ENCODE measurements around the gene LFNG. TPM values are rescaled to one million over a fixed set of nuclear protein-coding genes. Genes with fewer than 3 reads are reported as not detected.

The LFNG gene
- total and polyA plus RNA-seq, 2 of the 13 experiments (the other 11 are each of a cell fraction or from before 2014, with no cell fraction given) = 0.44 to 1.5 TPM

DNA sequence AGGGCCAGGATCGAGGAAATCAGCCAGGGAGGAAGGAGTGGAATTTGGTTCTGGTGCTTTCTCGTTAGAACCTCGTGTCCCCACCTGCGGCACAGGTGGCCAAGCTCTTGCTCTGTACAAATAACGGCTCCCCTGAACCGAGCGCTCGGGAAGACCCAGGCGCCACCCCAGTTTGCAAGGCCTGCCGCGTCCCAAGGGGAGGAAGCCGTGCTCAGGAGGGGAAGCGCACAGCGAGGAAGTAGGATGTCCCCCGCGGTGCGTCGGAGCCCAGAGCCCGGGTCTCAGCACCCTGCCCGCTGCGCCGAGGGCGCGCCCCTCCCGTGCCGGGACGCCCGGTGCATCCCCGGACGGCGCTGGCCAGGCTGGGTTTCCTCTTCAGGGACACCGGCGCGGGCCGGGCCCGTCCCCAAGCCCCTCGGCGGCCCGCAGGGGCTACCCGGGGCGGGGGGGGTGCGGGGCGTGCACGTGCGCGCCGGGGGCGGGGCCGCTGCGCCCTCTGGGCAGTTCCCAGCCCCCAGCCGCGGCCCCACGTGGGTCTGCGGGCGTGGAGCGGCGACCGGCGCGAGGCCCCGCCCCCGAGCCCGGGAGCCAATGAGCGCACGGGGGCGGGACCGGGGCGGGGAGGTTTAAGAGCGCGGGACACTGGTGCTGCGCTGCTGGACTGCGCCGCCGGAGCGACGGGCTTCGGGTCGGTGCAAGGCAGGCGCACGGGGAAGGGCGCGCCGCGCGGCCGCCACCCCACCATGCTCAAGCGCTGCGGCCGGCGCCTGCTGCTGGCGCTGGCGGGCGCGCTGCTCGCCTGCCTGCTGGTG, at the start of gene LFNG (continued):
- TF ChIP-seq, protein P1, sequence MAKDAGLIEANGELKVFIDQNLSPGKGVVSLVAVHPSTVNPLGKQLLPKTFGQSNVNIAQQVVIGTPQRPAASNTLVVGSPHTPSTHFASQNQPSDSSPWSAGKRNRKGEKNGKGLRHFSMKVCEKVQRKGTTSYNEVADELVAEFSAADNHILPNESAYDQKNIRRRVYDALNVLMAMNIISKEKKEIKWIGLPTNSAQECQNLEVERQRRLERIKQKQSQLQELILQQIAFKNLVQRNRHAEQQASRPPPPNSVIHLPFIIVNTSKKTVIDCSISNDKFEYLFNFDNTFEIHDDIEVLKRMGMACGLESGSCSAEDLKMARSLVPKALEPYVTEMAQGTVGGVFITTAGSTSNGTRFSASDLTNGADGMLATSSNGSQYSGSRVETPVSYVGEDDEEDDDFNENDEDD (CRISPR knock-in tag; IDR thresholded peaks at IDR 0.05; ENCODE audit: borderline replicate concordance) = peak; percentile 88; the same call in 1 of the 2 replicates
- TF ChIP-seq GABPB1 (CRISPR knock-in tag; IDR thresholded peaks at IDR 0.05) = peak; percentile 31; the same call in 1 of the 2 replicates
- TF ChIP-seq, protein P2, sequence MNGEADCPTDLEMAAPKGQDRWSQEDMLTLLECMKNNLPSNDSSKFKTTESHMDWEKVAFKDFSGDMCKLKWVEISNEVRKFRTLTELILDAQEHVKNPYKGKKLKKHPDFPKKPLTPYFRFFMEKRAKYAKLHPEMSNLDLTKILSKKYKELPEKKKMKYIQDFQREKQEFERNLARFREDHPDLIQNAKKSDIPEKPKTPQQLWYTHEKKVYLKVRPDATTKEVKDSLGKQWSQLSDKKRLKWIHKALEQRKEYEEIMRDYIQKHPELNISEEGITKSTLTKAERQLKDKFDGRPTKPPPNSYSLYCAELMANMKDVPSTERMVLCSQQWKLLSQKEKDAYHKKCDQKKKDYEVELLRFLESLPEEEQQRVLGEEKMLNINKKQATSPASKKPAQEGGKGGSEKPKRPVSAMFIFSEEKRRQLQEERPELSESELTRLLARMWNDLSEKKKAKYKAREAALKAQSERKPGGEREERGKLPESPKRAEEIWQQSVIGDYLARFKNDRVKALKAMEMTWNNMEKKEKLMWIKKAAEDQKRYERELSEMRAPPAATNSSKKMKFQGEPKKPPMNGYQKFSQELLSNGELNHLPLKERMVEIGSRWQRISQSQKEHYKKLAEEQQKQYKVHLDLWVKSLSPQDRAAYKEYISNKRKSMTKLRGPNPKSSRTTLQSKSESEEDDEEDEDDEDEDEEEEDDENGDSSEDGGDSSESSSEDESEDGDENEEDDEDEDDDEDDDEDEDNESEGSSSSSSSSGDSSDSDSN (CRISPR knock-in tag; IDR thresholded peaks at IDR 0.05) = peak; percentile 58; the same call in 1 of the 2 replicates
- peak; percentile 79 for TF ChIP-seq SAP130 (CRISPR knock-in tag; IDR thresholded peaks at IDR 0.05; ENCODE audit: low read depth)
- peak; percentile 57 for TF ChIP-seq SP5 (CRISPR knock-in tag; IDR thresholded peaks at IDR 0.05; ENCODE audit: borderline replicate concordance, low read depth)
- TF ChIP-seq, protein P3, sequence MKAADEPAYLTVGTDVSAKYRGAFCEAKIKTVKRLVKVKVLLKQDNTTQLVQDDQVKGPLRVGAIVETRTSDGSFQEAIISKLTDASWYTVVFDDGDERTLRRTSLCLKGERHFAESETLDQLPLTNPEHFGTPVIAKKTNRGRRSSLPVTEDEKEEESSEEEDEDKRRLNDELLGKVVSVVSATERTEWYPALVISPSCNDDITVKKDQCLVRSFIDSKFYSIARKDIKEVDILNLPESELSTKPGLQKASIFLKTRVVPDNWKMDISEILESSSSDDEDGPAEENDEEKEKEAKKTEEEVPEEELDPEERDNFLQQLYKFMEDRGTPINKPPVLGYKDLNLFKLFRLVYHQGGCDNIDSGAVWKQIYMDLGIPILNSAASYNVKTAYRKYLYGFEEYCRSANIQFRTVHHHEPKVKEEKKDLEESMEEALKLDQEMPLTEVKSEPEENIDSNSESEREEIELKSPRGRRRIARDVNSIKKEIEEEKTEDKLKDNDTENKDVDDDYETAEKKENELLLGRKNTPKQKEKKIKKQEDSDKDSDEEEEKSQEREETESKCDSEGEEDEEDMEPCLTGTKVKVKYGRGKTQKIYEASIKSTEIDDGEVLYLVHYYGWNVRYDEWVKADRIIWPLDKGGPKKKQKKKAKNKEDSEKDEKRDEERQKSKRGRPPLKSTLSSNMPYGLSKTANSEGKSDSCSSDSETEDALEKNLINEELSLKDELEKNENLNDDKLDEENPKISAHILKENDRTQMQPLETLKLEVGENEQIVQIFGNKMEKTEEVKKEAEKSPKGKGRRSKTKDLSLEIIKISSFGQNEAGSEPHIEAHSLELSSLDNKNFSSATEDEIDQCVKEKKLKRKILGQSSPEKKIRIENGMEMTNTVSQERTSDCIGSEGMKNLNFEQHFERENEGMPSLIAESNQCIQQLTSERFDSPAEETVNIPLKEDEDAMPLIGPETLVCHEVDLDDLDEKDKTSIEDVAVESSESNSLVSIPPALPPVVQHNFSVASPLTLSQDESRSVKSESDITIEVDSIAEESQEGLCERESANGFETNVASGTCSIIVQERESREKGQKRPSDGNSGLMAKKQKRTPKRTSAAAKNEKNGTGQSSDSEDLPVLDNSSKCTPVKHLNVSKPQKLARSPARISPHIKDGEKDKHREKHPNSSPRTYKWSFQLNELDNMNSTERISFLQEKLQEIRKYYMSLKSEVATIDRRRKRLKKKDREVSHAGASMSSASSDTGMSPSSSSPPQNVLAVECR (CRISPR knock-in tag; IDR thresholded peaks at IDR 0.05; ENCODE audit: borderline replicate concordance) = peak; percentile 63; the same call in 1 of the 2 replicates
- TF ChIP-seq RBFOX2 (IDR thresholded peaks at IDR 0.05; ENCODE audit: low read depth, low read length) = peak; percentile 55
- TF ChIP-seq EED (CRISPR knock-in tag; IDR thresholded peaks at IDR 0.05) = 0 out of 2 replicates have a peak, but pooled peaks have one; percentile 17
- TF ChIP-seq ERF (CRISPR knock-in tag; IDR thresholded peaks at IDR 0.05) = peak; percentile 28; the same call in 1 of the 2 replicates
- no peak for TF ChIP-seq MIER3 (CRISPR knock-in tag; IDR thresholded peaks at IDR 0.05; ENCODE audit: borderline replicate concordance)
- TF ChIP-seq SP1 (IDR thresholded peaks at IDR 0.05) = no peak
- peak; percentile 81 for TF ChIP-seq SP1 (CRISPR knock-in tag; IDR thresholded peaks at IDR 0.05)
- peak; percentile 45; the same call in 1 of the 2 replicates for TF ChIP-seq POLR2AphosphoS5 (IDR thresholded peaks at IDR 0.05; ENCODE audit: low read depth, low read length)
- no peak for TF ChIP-seq ZNF34 (CRISPR knock-in tag; IDR thresholded peaks at IDR 0.05; ENCODE audit: borderline replicate concordance)
- no peak for TF ChIP-seq POLR2AphosphoS2 (IDR thresholded peaks at IDR 0.05; ENCODE audit: low read depth, low read length)
- TF ChIP-seq MTF2 (CRISPR knock-in tag; IDR thresholded peaks at IDR 0.05; ENCODE audit: borderline replicate concordance) = peak; percentile 50; the same call in 1 of the 2 replicates
- TF ChIP-seq, protein P4, sequence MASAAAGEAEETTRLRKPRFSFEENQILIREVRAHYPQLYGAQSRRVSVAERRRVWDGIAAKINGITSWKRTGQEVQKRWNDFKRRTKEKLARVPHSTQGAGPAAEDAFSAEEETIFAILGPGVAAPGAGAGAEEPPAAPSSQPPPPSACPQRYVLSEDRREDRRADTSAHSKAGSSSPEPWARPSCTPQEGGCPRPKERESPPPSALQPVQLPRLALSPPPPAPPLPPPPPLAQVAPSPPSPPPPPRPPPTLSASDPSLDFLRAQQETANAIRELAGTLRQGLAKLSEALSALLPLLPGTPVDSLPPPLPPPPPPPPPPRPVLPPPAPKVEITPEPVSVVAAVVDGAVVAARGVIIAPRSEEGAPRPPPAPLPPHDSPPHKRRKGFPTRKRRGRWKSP (CRISPR knock-in tag; IDR thresholded peaks at IDR 0.05) = peak; percentile 96
- 0 out of 2 replicates have a peak, but pooled peaks have one; percentile 21 for TF ChIP-seq THAP11 (CRISPR knock-in tag; IDR thresholded peaks at IDR 0.05)

Measured in HepG2 (cell line).